Activated CD4-positive, alpha-beta T cell treated with anti-CD3 and anti-CD28 coated beads for 36 hours (primary cell): ENCODE results near the gene WDR88. TPM values are rescaled to one million over a fixed set of nuclear protein-coding genes. Genes with fewer than 3 reads are reported as not detected.

Experiments
- total RNA-seq, 2 experiments: library from RNA; stranded (reverse); gene quantifications; one replicate each; pipeline ENCODE4 v1.2.3, GENCODE V29; 2021

The WDR88 gene
- total RNA-seq, 2 experiments from 2014 or later, result 0.21 TPM; not detected in 1

Other genes starting within 250 kb of the WDR88 start
- gene CEP89, start 160.2 kb upstream of the WDR88 start, total RNA-seq, result 10 to 100 TPM; 16.2 to 18.5 TPM
- 10 to 100 TPM in 1 of 2 experiments, 1 to 10 TPM in 1; 8.9 to 11.9 TPM for gene FAAP24, start 159.9 kb upstream of the WDR88 start, total RNA-seq
- 1 to 10 TPM; 5.1 to 5.7 TPM for gene RHPN2, start 67.2 kb upstream of the WDR88 start, total RNA-seq
- gene GPATCH1, start 50.9 kb upstream of the WDR88 start, total RNA-seq, result 10 to 100 TPM in 1 of 2 experiments, 1 to 10 TPM in 1; 9.5 to 11.1 TPM
- gene LRP3, start 62.2 kb downstream of the WDR88 start, total RNA-seq, result under 1 TPM; 0.37 TPM
- not detected for gene SLC7A10, start 93.7 kb downstream of the WDR88 start, total RNA-seq
- under 1 TPM in 1 of 2 experiments, not detected in 1; 0.11 TPM for gene CEBPA, start 170.4 kb downstream of the WDR88 start, total RNA-seq
- gene CEBPG, start 241.6 kb downstream of the WDR88 start, total RNA-seq, result 10 to 100 TPM; 25.9 to 29.6 TPM